ENCODE data around the gene ERCC1. TPM values are rescaled to one million over a fixed set of nuclear protein-coding genes. Genes with fewer than 3 reads are reported as not detected.

Gene ERCC1
- total RNA-seq: 10 to 100 TPM; 68.0 to 71.9 TPM

GRCh38 chr19:45423589-45424190 lies at the start of gene ERCC1:
Gene ERCC1, minus strand, starts transcription at chr19:45423917. Its CDS starts 543 bp downstream, at chr19:45423374.
- ChIA-PET POLR2A (interaction anchor here (0.6 kb wide), 1 partner anchor 59 kb away, joined by 4 read pairs; no protein-coding TSS in a partner anchor), CTCF (interaction anchor here (0.6 to 3.0 kb wide), 5 partner anchors 13 to 220 kb away, joined by 3 to 19 read pairs (median 10); no protein-coding TSS in a partner anchor)

- POLR2A ChIA-PET: no interaction called here
- CTCF ChIA-PET: interaction anchor here (17.2 kb wide), 1 partner anchor 35 kb away, joined by 282 read pairs; no protein-coding TSS in a partner anchor
Observed at GRCh38 chr19:45473367-45473681, 49.6 kb upstream of the ERCC1 start.

GRCh38 chr19:45472563-45473366 lies 49.0 kb upstream of the ERCC1 start:
- ChIA-PET CTCF (interaction anchor here (1.5 to 17.2 kb wide), 2 partner anchors 25 to 34 kb away, joined by 4 to 282 read pairs; no protein-coding TSS in a partner anchor), POLR2A (no interaction called here)

- CTCF ChIA-PET: interaction anchor here (1.5 to 17.2 kb wide), 2 partner anchors 25 to 33 kb away, joined by 4 to 282 read pairs; no protein-coding TSS in a partner anchor
- POLR2A ChIA-PET: no interaction called here
Observed at GRCh38 chr19:45471931-45472562, 48.3 kb upstream of the ERCC1 start.

GRCh38 chr19:45471111-45471930 lies 47.6 kb upstream of the ERCC1 start:
- POLR2A ChIA-PET: no interaction called here
- CTCF ChIA-PET: interaction anchor here (1.1 to 17.2 kb wide), 3 partner anchors 22 to 33 kb away, joined by 4 to 282 read pairs (median 5); no protein-coding TSS in a partner anchor

GRCh38 chr19:45470762-45471081 lies 47.0 kb upstream of the ERCC1 start:
- POLR2A ChIA-PET: no interaction called here

GRCh38 chr19:45469945-45470761 lies 46.4 kb upstream of the ERCC1 start:
- ChIA-PET POLR2A (interaction anchor here (1.1 to 3.1 kb wide), 3 partner anchors 8 to 31 kb away, joined by 5 to 26 read pairs (median 5); no protein-coding TSS in a partner anchor), CTCF (interaction anchor here (0.9 to 17.2 kb wide), 6 partner anchors 8 to 42 kb away, joined by 3 to 282 read pairs (median 22); no protein-coding TSS in a partner anchor)

More at GRCh38 chr19:45470762-45471081, 47.0 kb upstream of the ERCC1 start:
- CTCF ChIA-PET: interaction anchor here (1.1 to 17.2 kb wide), 2 partner anchors 21 to 32 kb away, joined by 5 to 282 read pairs; no protein-coding TSS in a partner anchor

GRCh38 chr19:45469132-45469944 lies 45.6 kb upstream of the ERCC1 start:
- POLR2A ChIA-PET: interaction anchor here (0.6 to 3.1 kb wide), 6 partner anchors 9 to 394 kb away, joined by 3 to 26 read pairs (median 4); partner anchors contain the start of gene SYMPK
- CTCF ChIA-PET: interaction anchor here (0.9 to 17.2 kb wide), 5 partner anchors 9 to 43 kb away, joined by 3 to 282 read pairs (median 24); no protein-coding TSS in a partner anchor

GRCh38 chr19:45468803-45469131 lies 45.0 kb upstream of the ERCC1 start:
- POLR2A ChIA-PET: interaction anchor here (0.6 to 3.1 kb wide), 7 partner anchors 10 to 394 kb away, joined by 3 to 26 read pairs (median 5); partner anchors contain the start of gene SYMPK
- CTCF ChIA-PET: interaction anchor here (1.6 to 17.2 kb wide), 5 partner anchors 9 to 30 kb away, joined by 11 to 282 read pairs (median 24); no protein-coding TSS in a partner anchor

GRCh38 chr19:45468159-45468651 lies 44.5 kb upstream of the ERCC1 start:
- POLR2A ChIA-PET: interaction anchor here (0.6 to 3.1 kb wide), 6 partner anchors 10 to 715 kb away, joined by 3 to 26 read pairs (median 6); no protein-coding TSS in a partner anchor
- CTCF ChIA-PET: interaction anchor here (1.3 to 17.2 kb wide), 7 partner anchors 10 to 30 kb away, joined by 4 to 282 read pairs (median 20); no protein-coding TSS in a partner anchor

- POLR2A ChIA-PET: interaction anchor here (0.6 to 3.1 kb wide), 7 partner anchors 11 to 714 kb away, joined by 3 to 26 read pairs (median 5); no protein-coding TSS in a partner anchor
- CTCF ChIA-PET: interaction anchor here (0.6 to 17.2 kb wide), 8 partner anchors 9 to 68 kb away, joined by 3 to 282 read pairs (median 16); no protein-coding TSS in a partner anchor
Observed at GRCh38 chr19:45467456-45468158, 43.9 kb upstream of the ERCC1 start, which contains the start of gene FOSB. Gene FOSB, plus strand, starts transcription at chr19:45467996. Its CDS starts 591 bp downstream, at chr19:45468587.

GRCh38 chr19:45467115-45467455 lies 43.4 kb upstream of the ERCC1 start:
- ChIA-PET POLR2A (interaction anchor here (0.6 to 3.1 kb wide), 7 partner anchors 10 to 374 kb away, joined by 3 to 26 read pairs (median 6); no protein-coding TSS in a partner anchor), CTCF (interaction anchor here (0.6 to 17.2 kb wide), 10 partner anchors 9 to 67 kb away, joined by 3 to 282 read pairs (median 8); no protein-coding TSS in a partner anchor)

GRCh38 chr19:45464852-45465441 lies 41.2 kb upstream of the ERCC1 start:
- ChIA-PET CTCF (interaction anchor here (2.5 kb wide), 1 partner anchor 25 kb away, joined by 6 read pairs; no protein-coding TSS in a partner anchor), POLR2A (no interaction called here)

GRCh38 chr19:45464274-45464673 lies 40.6 kb upstream of the ERCC1 start:
- ChIA-PET CTCF (interaction anchor here (2.5 kb wide), 1 partner anchor 25 kb away, joined by 6 read pairs; no protein-coding TSS in a partner anchor), POLR2A (no interaction called here)

GRCh38 chr19:45463241-45463640 lies 39.5 kb upstream of the ERCC1 start:
- ChIA-PET CTCF (interaction anchor here (0.5 to 3.1 kb wide), 4 partner anchors 15 to 179 kb away, joined by 3 to 12 read pairs (median 6); no protein-coding TSS in a partner anchor), POLR2A (no interaction called here)

All from activated CD8-positive, alpha-beta memory T cell treated with anti-CD3 and anti-CD28 coated beads for 36 hours (primary cell).